Measurements from ENCODE around the gene GRM7. TPM values are rescaled to one million over a fixed set of nuclear protein-coding genes. Genes with fewer than 3 reads are reported as not detected.

The GRM7 gene
- total and polyA plus RNA-seq, 2 of the 4 experiments (the other 2 are of a cell fraction), result not detected

DNA sequence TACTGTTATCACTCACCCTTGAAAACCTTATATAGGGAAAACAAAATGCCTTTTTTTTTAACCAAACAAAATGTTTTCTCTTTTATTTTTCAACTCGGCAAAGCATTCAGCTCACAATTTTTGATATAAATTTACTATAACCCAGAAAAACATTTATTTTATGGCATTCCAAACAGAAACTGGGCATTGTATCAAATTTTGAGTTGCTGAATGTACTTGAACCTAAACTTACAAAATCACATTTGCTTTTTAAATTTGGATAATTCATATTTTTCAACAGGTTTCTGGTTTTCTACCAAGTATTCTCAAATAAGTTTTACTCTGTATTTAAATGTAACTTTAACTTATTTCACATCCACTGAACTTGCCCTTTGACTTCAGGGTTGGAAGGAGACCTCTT is 405.6 kb downstream of the GRM7 start:
- Histone ChIP-seq H2BK120ac (ENCODE audit: low read depth, low read length) (no peak overlapping the region), H3K4ac (ENCODE audit: low read depth, low read length) (no peak overlapping the region), H3K9ac (ENCODE audit: low read depth, low read length) (no peak overlapping the region), H2BK15ac (ENCODE audit: low read depth, low read length) (no peak overlapping the region), H3K36me3 (ENCODE audit: control insufficient read depth, insufficient read depth, low read length) (no peaks in the 10 kb centered on the region), H3K4me1 (ENCODE audit: control insufficient read depth, insufficient read depth, low read length) (no peaks in the 10 kb centered on the region), H3K4me3 (ENCODE audit: insufficient read depth, low read depth, low read length) (no peak overlapping the region), H3K14ac (replicated peaks; ENCODE audit: low read depth, low read length) (no peak overlapping the region), H4K8ac (ENCODE audit: low read depth in 2 of 2, low read length in 2 of 2) (no peak overlapping the region), H2BK5ac (ENCODE audit: low read depth, low read length, poor library complexity, severe bottlenecking) (no peak overlapping the region), H3K18ac (ENCODE audit: low read depth, low read length) (no peak overlapping the region), H3K23ac (ENCODE audit: low read depth, low read length) (no peak overlapping the region), H3K9me1 (ENCODE audit: insufficient read depth, low read length) (no peaks in the 10 kb centered on the region), H3K79me1 (ENCODE audit: low read depth in 1 of 2, low read length in 2 of 2) (no peaks in the 10 kb centered on the region), H2AFZ (replicated peaks; ENCODE audit: low read length, poor library complexity) (no peak overlapping the region), H2AK9ac (replicated peaks; ENCODE audit: low read depth, low read length, poor library complexity) (no peak overlapping the region), H2BK20ac (ENCODE audit: low read depth, low read length) (no peak overlapping the region), H4K20me1 (ENCODE audit: insufficient read depth, low read length) (no peaks in the 10 kb centered on the region), H3K9me3 (ENCODE audit: control insufficient read depth, insufficient read depth, low read length) (peaks cover 16% of the 10 kb centered on the region), H3K27me3 (ENCODE audit: control insufficient read depth, insufficient read depth, low read length) (no peaks in the 10 kb centered on the region), H2AK5ac (ENCODE audit: low read depth, low read length) (no peak overlapping the region), H4K91ac (ENCODE audit: insufficient read depth, low read depth, low read length) (no peak overlapping the region), H3K27ac (ENCODE audit: insufficient read depth, low read length) (no peak overlapping the region), H3K4me2 (ENCODE audit: low read depth, low read length) (no peak overlapping the region), H3K56ac (ENCODE audit: extremely low read depth, insufficient read depth, low read length) (no peak overlapping the region), H4K5ac (ENCODE audit: low read depth, low read length) (no peak overlapping the region)
- intact Hi-C loops (cut with micrococcal nuclease) (no loop called here), in situ Hi-C loops (cut with MboI; ENCODE audit: low sequenced_read_pairs) (no loop called here), dilution Hi-C loops (cut with HindIII; ENCODE audit: low sequenced_read_pairs, unreplicated experiment) (no loop called here)
- ATAC-seq (ENCODE audit: low read depth) (no peak), DNase-seq (no peak)
- ChIA-PET POLR2A (ENCODE audit: unreplicated experiment) (no interaction called here), CTCF (no interaction called here)
- no TSS peak for BruUV-seq (replicated peaks)
- WGBS, 2 experiments (ENCODE audit: extremely low coverage in 2 of 2, insufficient read length in 1 of 2), result no CpG with 5 or more reads among the region's 1 CpG
- TF ChIP-seq RCOR1 (IDR thresholded peaks at IDR 0.05; ENCODE audit: insufficient replicate concordance, low read length), result no peak

Data from IMR-90 (cell line).